HG02970 (cell line): ENCODE data around the gene ACKR4.
"Not testable (repeated sequence)": the region's sequence is repeated elsewhere in the genome, so short reads cannot be mapped to it uniquely, and the experiment has no call there.

ENCODE experiments used
- ATAC-seq: cut with Tn5 transposase; IDR thresholded peaks from one replicate; pipeline ENCODE4 v1.9.1; 2021; ENCODE audit warnings: mild to moderate bottlenecking, moderate library complexity, moderate number of reproducible peaks; ENCODE audit not compliant: unreplicated experiment, low FRiP score

Gene ACKR4

GRCh38 chr3:132593241-132593946, 3.7 kb upstream of the ACKR4 start:
- ATAC-seq: no peak

- ATAC-seq: no peak
Observed at GRCh38 chr3:132593947-132594323, 3.1 kb upstream of the ACKR4 start.

- no peak for ATAC-seq
Observed at GRCh38 chr3:132594498-132594897, 2.6 kb upstream of the ACKR4 start.

- no peak for ATAC-seq
Observed at GRCh38 chr3:132595014-132595413, 2.1 kb upstream of the ACKR4 start.

GRCh38 chr3:132596326-132596725, 744 bp upstream of the ACKR4 start:
- ATAC-seq: no peak

GRCh38 chr3:132597660-132598059, 590 bp downstream of the ACKR4 start:
- ATAC-seq: no peak

GRCh38 chr3:132598181-132598580, 1.1 kb downstream of the ACKR4 start:
- ATAC-seq: no peak

GRCh38 chr3:132600614-132601013, 3.5 kb downstream of the ACKR4 start:
- not testable (repeated sequence) for ATAC-seq

GRCh38 chr3:132605374-132605792, 8.3 kb downstream of the ACKR4 start:
- no peak for ATAC-seq

- no peak for ATAC-seq
Observed at GRCh38 chr3:132606085-132606484, 9.0 kb downstream of the ACKR4 start.

- not testable (repeated sequence) for ATAC-seq
Observed at GRCh38 chr3:132606620-132607019, 9.6 kb downstream of the ACKR4 start.

- ATAC-seq: not testable (repeated sequence)
Observed at GRCh38 chr3:132615301-132615700, 18.2 kb downstream of the ACKR4 start.

GRCh38 chr3:132615881-132616280, 18.8 kb downstream of the ACKR4 start:
- no peak for ATAC-seq

- ATAC-seq: no peak
Observed at GRCh38 chr3:132616780-132617179, 19.7 kb downstream of the ACKR4 start.

GRCh38 chr3:132622148-132622547, 25.1 kb downstream of the ACKR4 start:
- ATAC-seq: no peak

- ATAC-seq: no peak
Observed at GRCh38 chr3:132622761-132623160, 25.7 kb downstream of the ACKR4 start.

GRCh38 chr3:132623646-132624045, 26.6 kb downstream of the ACKR4 start:
- no peak for ATAC-seq

- no peak for ATAC-seq
Observed at GRCh38 chr3:132624790-132625189, 27.7 kb downstream of the ACKR4 start.

- ATAC-seq: no peak
Observed at GRCh38 chr3:132625613-132626012, 28.5 kb downstream of the ACKR4 start.

- no peak for ATAC-seq
Observed at GRCh38 chr3:132626955-132627354, 29.9 kb downstream of the ACKR4 start.

- ATAC-seq: no peak
Observed at GRCh38 chr3:132628157-132628556, 31.1 kb downstream of the ACKR4 start.

GRCh38 chr3:132629928-132630327, 32.9 kb downstream of the ACKR4 start:
- ATAC-seq: no peak

- ATAC-seq: no peak
Observed at GRCh38 chr3:132630612-132631011, 33.5 kb downstream of the ACKR4 start.
